Measurements from ENCODE around the gene ALLC.
"Not testable (repeated sequence)": the region's sequence is repeated elsewhere in the genome, so short reads cannot be mapped to it uniquely, and the experiment has no call there.

The ALLC gene

DNA sequence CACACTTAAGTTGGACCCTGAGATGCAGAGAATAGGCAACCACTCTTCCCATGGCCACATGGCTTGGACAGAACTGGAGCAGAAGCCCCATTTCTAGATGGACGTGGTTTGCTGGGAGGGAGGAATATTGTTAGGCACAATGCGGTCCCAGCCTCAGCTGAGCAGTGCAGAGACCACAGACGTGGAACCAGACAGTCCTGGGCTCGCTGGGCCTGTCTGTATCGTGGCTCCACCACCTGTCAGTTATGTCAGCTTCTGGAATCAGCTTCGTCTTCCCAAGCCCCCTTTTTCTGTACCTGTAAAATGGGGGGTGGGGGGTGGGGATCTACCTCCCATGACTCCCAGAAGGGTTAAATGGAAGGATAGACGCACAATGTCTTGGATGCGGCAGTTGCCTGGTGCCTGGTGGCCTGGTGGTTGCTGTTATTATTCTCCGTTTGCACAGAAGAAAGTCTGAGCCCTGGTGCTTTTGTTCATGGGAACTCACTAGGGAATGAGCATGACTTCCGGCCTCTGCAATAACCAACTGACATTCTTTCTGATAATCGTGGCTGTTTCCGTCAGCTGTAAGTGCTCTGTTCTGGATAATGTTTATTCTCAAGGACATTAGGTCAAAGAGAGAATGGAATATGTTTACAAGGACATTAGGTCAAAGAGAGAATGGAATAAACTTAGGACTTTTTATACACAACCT, 31.7 kb upstream of the ALLC start:
- no peak for DNase-seq (ENCODE audit: low read depth in 2 of 2)

DNA sequence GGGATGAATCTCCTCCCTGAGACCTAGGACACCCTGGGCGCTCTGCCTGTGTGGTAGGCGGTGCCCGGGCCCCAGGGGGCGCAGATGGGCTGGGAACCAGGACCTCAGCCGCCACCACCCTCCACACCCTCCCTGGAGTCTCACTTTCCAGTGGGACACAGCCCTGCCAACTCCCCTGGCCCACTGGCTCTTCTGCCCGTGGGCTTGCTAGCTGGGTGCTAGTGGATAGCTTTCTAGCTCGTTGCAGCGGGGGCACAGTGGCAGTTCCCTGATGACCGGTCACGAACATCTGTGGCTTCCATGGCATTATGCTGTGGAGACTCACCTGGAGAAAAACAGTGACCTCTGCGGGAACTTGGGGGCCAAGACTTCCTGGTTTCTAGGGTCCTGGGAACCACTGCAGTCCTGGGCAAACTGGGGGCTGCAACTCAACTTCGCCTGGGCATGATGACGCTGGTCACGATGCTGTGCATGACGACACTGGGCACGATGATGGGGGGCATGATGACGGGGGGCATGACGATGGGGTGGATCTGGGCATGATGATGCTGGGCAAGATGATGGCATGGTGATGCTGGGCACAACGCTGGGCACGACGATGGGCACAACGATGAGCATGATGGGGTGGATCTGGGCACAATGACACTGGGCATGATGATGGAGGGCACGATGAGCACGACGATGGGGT, 31.0 kb upstream of the ALLC start:
- no peak for DNase-seq (ENCODE audit: low read depth in 2 of 2)

DNA sequence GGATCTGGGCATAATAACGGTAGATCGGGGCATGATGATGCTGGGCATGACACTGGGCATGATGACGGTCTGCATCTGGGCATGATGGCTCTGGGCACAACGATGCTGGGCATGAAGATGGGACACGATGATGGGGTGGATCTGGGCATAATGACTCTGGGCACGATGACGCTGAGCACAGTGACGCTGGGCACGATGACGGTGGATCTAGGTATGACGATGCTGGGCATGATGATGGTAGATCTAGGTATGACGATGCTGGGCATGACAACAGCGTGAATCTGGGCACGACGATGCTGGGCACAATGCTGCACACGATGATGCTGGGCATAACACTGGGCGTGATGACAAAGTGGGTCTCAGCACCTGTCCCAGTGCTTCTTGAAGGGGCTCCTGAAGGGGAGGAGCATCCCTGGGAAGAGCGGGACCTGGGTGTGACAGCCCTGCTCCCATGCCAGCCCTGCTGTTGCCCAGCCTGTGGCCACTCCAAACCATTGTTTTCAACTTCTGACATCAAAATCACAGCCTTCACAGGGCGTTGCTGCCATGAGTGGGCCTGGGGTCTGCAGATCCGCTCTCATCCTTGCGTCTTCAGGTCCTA, 30.4 kb upstream of the ALLC start:
- DNase-seq (ENCODE audit: low read depth in 2 of 2): no peak

DNA sequence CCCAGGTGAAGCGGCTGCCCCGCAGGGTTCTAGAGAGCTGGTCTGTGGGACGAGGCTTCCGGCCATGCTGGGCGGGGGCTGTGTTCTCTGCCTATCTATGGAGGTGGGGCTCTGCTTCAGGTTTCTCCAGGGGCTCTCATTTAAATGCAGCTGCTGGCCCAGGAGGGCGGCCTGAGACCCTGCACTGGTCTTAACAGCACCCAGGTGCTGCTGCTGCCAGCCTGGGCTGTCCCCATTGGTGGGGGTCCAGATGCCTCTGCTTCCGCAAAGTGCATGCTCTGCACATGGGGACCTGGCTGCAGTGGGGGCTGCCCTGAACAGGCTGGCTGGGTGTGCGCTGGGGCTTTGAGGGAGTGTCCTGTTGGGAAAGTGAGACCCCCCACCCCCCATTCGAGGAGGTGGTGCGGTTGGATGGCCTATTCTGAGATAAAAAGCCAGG, 29.7 kb upstream of the ALLC start:
- no peak for DNase-seq (ENCODE audit: low read depth in 2 of 2)

DNA sequence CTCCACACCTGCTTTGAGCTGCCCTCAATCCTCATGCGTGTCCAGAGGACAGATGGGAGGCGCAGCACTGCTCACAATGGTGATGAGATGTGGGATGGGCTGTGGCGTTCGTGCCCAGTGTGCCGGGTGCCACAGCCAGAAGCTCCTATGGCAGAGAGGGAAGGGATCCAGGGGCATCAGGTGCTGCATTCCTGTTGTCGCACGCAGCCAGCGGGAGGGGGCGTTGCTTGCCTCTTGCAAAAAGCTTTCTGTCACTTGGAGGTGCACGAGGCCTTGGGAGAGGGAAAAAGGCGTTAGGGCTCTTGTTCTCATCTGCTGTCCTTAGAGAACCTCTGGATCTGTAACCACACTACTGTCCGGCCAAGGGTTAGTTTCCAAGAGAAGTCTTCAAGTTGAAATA, 29.2 kb upstream of the ALLC start:
- DNase-seq (ENCODE audit: low read depth in 2 of 2): no peak

DNA sequence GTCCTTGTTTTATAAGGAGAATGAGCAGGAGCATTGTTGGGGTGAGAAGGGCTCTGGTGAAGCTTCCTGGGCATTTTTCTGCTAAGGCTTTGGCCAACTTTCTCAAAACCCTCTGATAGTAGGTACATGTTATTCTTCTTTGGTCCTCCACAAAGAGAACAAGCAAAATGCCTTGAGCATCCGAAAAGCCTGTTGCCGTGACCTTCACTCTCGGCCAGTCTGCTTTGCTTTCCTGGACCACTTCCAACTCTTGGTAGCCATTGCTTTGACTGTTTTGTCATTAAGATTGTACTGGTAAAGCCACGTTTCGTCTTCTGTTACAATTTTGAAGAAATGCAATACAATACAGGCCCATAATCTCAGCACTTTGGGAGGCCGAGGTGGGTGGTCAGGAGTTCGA, 27.4 kb upstream of the ALLC start:
- DNase-seq (ENCODE audit: low read depth in 2 of 2): no peak

DNA sequence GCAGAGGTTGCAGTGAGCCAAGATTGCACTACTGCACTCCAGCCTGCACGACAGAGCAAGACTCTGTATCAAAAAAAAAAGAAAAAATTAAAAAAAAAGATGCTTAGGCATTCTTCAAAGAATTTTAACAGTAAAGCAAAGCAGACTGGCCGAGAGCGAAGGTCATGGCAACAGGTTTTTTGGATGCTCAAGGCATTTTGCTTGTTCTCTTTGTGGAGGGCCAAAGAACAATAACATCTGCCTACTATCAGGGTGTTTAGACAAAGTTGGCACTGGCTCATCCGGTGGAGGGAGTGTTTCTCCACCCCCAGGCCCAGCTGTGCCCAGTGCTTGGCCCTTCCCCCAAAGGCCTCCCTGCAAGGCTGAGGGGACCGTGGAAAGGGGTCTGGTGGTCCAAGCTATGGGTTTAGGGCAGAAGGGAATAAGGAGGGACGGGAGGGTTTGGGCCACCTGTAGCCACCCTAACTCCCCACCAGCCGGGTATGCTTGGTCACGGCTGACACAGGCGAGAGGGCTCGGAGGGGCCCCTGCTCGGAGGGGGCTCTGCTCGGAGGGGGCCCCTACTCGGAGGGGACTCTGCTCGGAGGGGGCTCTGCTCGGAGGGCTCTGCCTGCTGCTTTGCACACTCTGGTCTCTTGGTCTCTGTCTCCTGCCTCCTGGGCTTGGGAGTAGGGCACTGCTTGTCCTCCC, 26.7 kb upstream of the ALLC start:
- DNase-seq (ENCODE audit: low read depth in 2 of 2): no peak

DNA sequence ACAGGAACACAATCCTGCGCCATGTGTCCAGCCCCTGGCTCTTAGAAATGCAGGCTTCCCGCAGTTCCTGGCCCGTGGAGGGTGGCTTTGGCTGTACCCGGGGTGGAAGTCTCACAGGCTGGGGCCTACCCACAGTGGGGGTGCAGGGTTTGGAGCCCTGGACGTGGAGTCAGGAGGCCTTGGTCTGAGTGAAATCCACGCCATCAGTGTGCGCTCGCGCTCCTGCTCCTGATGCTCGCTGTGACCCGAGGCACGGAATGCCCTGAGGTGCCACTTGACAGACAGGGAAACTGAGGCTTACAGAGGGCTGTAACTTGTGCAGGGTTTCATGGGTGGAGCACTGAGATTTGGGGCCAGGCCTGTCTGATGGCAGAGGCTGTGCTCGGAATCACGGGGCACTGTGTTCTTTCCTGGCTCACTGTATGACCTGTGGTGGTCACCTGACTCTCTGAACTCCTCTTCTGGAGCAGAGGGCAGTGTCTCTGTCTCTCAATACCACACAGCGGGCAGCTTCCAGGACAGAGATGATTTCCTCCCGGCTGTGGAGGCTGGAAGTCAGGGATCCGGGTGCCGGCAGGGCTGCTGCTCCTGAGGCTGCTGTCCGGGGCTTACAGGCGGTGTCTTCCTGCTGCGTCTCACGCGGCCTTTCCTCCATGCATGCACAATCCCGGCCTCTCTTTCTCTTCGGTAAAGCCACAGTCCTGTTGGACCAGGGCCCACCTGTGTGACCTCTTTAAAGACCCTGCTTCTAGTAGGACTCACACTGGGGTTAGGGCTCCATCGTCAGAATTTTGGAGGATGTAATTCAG, 25.9 kb upstream of the ALLC start:
- DNase-seq (ENCODE audit: low read depth in 2 of 2): no peak

DNA sequence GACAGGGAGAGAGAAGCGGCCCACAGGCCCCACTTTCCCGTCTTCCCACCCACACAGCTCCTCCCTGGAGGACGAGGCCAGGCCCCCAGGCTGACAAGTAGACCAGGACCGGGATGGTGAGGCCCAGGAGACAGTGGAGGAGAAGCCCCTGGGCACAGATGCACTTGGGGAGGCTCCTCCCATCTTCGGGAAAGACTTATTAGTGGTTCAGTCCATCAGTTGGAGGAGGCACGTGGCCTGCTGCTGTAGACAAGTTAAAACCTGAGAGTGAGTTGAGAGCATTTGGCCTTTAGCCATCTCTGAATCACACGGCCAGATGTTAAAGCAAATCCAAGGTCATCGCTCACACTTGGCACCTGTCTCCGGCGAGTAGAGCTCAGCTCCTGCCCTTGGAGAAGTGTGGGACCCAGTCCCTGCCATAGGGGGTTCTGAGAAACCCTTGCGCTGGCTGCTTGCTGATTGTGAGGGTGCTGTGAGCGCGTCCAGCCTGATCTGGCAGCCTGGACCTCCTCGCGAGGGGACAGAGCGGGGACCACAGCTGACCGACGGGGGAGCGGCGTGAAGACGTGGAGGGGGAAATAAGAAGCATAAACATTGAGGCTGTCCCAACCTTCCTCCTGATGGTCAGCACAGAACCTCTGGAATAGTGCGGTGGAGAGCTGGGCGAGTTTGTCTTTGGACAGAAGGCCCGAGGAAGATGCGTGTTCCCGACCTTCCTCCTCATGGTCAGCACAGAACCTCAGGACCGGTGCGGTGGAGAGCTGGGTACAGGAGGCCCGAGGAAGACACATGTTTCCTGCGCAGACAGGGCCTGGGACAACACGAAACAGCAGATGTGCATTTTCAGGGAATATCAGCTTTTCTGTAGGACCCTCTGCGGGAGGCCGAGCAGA, 24.7 kb upstream of the ALLC start:
- DNase-seq (ENCODE audit: low read depth in 2 of 2): no peak

DNA sequence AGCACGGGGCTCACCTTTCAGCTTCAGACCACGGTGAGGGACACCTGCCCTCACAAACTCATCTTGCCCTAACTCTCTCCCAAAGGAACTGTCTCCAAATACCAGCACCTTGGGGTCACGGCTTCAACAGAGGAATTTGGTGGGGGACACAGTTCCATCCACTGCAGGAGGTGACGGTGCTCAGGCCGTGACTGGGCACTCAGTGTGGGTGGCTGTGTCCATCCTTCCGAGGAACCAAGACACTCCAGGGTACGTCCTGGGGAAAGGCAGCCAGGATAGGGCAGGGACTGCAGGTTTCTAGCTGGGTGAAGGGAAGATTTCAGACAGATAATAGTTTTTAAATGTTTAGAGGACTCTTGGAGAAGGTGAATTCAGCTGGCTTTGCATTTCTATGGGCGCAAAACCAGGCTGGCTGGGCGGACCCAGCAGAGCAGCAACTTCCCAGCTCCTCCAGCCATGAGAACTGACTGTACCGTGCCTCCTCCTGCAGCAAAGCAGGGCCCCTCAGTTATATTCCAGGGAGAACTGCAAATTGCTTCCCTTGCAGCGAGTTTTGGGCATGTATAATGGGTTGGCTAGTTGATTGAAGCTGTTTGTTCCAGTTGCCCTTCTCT, 23.9 kb upstream of the ALLC start:
- no peak for DNase-seq (ENCODE audit: low read depth in 2 of 2)

DNA sequence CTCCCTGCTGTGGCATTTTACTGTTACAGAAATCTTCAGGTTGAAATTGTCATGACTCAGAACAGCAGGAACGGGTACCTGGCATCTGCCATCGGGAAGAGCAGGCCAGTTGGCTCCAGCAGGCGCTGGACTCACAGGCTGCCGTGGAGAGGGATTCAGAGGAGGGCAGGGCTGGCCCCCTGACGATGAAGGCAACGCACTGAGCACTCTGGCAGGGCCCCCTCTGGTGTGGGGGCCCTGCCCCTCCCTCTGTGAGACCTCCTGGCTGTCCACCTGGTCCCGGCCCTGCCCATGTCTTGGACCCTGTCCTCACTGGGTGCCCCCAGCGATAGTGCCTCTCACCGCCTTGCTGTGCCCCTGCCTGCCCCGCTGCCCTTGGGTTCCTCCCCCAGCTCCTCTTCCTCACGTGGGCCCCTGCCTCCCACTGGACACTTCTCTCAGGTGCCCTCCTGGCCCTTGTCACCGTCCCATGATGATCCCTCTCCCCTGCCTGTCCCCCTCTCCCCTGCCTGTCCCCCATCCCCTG, 23.3 kb upstream of the ALLC start:
- no peak for DNase-seq (ENCODE audit: low read depth in 2 of 2)

DNA sequence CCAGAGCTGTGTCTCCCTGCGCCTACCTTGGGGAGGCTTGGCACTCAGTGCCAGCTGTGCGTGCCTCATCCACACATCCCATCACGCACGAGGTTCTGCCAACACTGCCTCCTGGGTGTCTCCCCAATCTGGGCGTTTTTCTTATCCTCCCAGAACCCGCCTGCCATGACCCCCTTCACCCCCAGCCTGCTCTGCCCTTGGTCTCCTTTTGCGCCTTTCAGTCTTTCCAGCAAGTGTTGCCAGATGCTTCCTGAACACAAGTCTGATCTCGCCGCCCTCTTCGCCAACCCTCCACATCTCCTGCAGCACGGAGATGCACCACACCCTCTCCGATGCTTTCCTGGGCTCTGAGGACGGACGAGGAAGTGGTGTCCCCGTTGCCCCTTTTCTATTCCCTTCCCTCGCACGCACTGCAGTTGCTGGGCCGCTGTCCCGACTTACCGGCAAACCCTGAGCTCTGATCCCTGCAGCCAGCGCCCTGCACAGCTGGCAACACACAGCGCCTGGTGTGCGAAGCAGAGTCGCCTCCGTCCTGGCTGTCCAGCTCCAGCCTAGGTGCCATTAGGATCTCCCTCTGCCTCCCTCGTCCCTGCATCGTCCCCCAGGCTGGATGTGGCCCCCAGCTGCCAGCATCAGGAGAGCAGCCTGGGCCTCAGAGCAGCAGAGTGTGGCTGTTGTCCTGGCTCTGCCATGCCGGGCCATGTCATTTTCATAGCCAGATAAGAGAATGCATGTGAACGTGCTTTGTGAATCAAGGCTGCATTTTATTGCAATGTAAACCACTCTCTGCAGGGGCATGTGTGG, 22.6 kb upstream of the ALLC start:
- no peak for DNase-seq (ENCODE audit: low read depth in 2 of 2)

DNA sequence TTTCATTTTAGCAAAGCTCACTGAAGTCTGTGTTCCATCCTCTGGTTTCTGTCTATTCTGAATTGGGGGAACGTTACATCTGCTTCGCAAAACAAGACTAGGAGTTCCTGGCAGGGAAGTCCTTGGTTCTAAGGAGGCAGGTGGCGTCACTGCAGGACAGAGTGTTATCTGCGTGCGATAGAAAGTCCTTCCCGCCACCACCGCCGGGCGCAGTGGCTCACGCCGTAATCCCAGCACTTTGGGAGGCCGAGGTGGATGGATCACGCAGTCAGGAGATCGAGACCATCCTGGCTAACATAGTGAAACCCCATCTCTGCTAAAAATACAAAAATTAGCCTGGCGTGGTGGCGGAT, 22.0 kb upstream of the ALLC start:
- DNase-seq (ENCODE audit: low read depth in 2 of 2): not testable (repeated sequence)

DNA sequence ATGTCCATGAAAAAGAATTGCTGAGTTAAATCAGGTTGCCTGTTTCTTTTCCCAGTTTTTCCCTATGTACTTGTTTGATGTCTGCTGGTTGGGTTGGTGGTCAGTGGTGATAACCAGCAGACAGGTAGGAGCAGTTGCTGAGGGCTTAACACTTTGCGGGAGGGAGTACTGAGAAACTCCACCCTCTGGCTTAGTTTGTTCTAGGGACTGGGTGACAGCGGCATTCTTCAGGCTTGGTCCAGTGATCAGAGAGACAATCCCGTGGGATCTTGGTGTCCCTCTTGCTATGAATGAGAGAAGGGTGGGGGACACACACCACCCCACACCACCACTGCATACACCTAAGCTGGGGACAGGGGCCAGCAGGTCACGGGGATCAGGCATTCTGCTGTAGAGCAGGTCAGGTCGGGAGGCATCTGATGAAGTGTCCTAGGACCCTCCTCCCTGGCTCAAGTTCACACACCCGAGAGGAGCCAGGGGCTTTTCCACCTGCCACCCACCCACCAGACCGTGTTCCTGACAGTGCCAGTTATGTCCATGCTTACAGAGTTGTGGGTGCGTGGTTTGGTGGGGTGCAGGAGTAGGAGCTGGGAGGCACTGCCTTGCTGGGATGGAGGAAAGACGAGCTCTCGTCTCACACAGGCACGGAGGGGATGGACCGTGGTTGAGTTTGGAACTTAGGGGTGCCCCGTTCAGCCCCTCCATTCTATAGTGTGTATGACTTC, 21.3 kb upstream of the ALLC start:
- DNase-seq (ENCODE audit: low read depth in 2 of 2): no peak

DNA sequence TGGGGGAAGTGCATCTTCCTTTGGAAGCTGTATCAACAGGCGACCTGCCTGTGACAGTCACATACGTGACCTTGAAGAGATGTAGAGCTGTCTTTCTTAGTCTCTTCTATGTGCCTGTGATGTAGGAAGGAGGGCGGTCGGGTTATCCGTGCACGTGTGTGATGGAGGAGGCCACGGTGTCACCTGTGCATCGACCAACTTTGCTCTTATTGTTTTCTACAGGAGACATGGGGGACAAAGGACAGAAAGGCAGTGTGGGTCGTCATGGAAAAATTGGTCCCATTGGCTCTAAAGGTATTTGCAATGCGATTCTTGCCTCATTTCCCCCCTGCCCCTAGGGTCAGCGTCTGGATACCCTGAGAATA, 20.7 kb upstream of the ALLC start:
- DNase-seq (ENCODE audit: low read depth in 2 of 2): no peak

DNA sequence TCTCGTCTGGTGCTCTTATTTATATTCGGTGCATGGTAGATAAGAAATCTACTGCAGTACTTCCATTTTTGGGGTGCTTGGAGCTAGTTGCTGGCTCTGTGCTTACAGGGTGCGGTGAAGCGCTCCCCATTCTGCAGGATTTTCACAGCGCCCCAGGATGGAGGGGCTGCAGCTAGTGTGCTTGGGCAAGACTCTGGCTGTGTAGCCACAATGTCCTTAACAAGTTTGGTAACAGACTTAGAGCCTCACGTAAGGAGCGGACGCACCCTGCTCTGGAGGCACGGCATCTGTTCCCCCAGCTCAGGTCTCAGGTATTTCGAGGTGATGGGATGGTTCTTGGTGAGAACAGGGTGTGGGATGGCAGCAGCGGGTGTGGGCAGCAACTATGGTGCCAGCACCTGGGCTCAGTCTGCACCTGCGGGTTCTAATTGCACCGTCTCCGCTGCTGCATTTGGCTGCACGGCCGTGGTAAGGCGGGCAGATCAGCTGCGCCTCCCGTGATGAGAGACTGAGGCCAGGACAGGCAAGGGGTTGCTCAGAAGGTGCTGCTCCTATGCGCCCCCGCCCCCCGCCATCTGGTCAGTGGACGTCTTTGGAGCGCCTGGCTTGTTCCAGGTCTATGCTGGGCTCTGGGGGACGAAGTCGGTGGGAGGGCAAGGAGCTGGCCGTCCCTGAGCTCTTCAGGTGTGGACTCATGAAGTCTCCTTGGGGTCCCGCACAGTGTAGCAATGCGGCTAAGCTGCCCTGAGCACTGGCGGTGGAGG, 20.1 kb upstream of the ALLC start:
- DNase-seq (ENCODE audit: low read depth in 2 of 2): no peak

DNA sequence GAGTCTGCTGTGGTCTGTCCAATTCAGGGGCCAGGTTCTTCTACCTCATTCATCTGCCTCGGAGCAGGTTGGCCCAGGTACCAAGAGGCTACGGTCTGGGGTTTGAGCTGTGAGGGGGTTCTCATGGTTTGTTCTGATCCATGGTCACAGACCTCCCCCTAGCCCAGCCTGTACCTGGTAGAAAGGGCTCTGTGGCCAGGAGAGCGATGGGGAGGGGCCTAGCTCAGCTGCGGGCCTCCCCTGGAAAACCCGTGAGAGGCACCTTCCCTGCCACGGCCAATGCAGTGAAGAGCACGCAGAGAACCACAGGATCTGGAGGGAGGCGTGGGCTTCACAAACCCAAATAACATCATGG, 19.6 kb upstream of the ALLC start:
- no peak for DNase-seq (ENCODE audit: low read depth in 2 of 2)

DNA sequence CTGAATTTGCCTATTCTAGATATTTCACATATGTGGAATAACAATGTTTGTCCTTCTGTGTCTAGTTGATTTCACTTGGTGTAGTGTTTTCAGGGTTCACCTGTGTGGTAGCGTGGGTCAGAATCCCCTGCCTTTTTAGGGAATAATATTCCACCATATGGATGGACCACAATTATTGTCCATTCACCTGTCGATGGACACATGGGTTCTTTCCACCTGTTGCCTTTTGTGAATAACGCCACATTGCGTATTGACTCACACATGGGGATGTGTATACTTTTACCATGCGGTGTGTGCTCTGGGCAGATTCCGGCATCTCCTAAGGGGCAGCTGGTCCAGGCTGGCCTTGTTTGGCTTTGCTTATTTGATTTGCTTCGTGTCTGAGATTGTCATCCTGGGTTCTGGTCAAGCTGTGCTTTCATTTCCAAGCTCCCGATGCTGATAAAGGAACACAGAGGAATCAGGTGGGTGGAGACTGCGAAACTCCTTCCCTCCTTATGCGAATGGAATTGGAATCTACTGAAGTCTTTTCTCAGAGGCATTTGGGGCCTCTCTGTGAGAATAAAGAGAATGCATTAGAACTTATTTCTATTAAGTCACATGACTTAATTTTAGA, 18.9 kb upstream of the ALLC start:
- no peak for DNase-seq (ENCODE audit: low read depth in 2 of 2)

Data from stimulated activated CD8-positive, alpha-beta memory T cell treated with anti-CD3 and anti-CD28 coated beads, Interleukin-7, amount 100 ng/mL, for 4 hours (primary cell).